ENCODE measurements around the gene ZFPM1. TPM values are rescaled to one million over a fixed set of nuclear protein-coding genes. Genes with fewer than 3 reads are reported as not detected.

Gene ZFPM1
- polyA plus RNA-seq, 2 donors: 0.98 to 2.6 TPM

DNA sequence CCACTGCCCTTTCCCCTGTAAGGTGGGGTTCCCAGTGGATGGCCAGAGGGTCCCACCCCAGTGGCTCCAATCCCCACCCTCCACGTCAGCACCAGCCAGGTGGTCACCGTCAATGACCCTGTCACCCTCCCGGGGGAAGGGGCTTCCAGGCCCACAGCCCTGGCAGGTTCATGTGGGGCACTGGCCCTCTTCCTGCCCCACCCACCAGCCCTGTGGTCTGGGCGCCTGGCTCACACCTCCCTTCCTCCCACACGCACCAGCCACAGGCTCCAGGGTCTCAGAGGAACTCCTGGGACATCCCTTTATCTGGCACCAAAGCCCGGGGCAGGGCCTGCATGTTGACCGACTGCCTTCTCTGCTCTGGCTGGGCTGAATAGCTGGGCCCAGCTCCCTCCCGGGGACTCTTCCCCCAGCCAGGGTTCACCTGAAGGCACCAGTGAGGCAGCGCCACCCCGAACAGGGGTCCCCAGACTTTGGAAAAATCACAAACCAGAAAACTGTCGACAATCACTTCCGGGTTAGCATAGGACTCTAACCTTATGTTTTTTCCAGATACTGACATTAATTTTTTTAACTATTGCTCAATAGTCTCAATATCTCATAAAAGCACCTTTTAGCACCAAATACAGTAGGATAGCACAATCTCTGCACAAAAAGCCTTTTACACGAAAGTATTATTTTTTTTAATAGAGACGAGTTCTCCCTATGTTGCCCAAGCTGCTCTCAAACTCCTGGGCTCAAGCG, 95.2 kb downstream of the ZFPM1 start:
- Histone ChIP-seq H3K4me1 (ENCODE audit: control insufficient read depth in 2 of 2, insufficient read depth in 2 of 2, low read length in 1 of 2) (no peaks in the 10 kb centered on the region), H3K27ac (ENCODE audit: low read depth in 2 of 2, low read length in 1 of 2) (no peak overlapping the region), H3K27me3 (ENCODE audit: control insufficient read depth in 1 of 2, insufficient read depth in 2 of 2, low read length in 2 of 2) (no peaks in the 10 kb centered on the region), H3K9me3 (ENCODE audit: control insufficient read depth in 2 of 2, insufficient read depth in 1 of 2, low read depth in 1 of 2, low read length in 1 of 2) (no peaks in the 10 kb centered on the region), H3K4me3 (ENCODE audit: low read depth in 1 of 2, low read length in 2 of 2) (no peak overlapping the region), H3K36me3 (ENCODE audit: control insufficient read depth in 2 of 2, insufficient read depth in 2 of 2, low read length in 1 of 2) (no peaks in the 10 kb centered on the region)
- 63 to 68% methylated on average over 15 of the region's 15 CpGs for WGBS, 2 donors

DNA sequence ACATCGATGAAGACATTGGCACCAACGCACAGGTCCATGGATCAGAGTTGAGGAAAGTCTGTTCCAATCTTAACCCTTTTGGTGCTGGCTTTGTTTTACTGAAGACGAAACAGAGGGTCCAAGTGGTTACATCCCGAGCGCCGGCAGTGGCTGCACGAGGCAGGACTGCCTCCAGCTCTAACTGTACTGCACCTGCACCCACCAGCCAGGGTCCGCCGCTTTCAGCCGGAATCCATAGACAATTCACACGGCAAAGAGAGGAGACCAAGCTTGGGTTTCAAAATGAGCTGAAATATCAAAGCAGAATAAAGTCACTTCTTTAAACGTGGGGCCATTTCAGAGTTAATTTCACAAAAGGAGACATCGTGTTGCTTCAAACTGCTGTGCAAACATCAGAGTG, 95.9 kb downstream of the ZFPM1 start:
- 63 to 74% methylated on average over 13 of the region's 13 CpGs for WGBS, 2 donors
- Histone ChIP-seq H3K27ac (ENCODE audit: low read depth in 2 of 2, low read length in 1 of 2) (no peak overlapping the region), H3K4me1 (ENCODE audit: control insufficient read depth in 2 of 2, insufficient read depth in 2 of 2, low read length in 1 of 2) (no peaks in the 10 kb centered on the region), H3K27me3 (ENCODE audit: control insufficient read depth in 1 of 2, insufficient read depth in 2 of 2, low read length in 2 of 2) (no peaks in the 10 kb centered on the region), H3K4me3 (ENCODE audit: low read depth in 1 of 2, low read length in 2 of 2) (no peak overlapping the region), H3K9me3 (ENCODE audit: control insufficient read depth in 2 of 2, insufficient read depth in 1 of 2, low read depth in 1 of 2, low read length in 1 of 2) (no peaks in the 10 kb centered on the region), H3K36me3 (ENCODE audit: control insufficient read depth in 2 of 2, insufficient read depth in 2 of 2, low read length in 1 of 2) (no peaks in the 10 kb centered on the region)

DNA sequence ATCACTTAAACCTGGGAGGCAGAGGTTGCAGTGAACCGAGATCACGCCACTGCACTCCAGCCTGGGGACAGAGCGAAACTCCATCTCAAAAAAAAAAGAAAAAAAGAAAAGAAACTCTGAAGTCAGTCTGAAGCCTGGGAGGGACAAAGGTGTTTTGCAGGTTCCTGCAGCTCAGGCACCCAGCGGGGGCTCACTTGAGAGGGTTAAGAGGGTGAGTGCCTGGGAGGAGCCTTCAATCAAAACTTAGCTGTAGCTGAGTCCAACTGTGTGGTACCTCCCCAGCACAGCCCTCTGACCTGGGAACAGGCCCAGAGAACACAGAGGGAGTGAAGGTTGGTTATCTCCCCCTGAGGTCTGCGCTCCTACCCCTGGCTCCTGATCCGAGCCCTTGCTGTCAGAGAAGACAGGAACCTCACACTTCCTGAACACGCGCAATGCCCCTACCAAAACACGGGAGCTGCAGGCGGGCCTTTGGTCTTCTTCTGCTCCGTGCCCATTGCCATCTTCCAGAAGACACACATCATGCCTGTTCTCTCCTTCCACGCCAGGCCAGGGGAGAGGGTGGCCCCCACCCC, 96.7 kb downstream of the ZFPM1 start:
- H3K36me3 ChIP-seq (ENCODE audit: control insufficient read depth in 2 of 2, insufficient read depth in 2 of 2, low read length in 1 of 2): no peaks in the 10 kb centered on the region
- H3K4me1 ChIP-seq (ENCODE audit: control insufficient read depth in 2 of 2, insufficient read depth in 2 of 2, low read length in 1 of 2): no peaks in the 10 kb centered on the region
- H3K4me3 ChIP-seq (ENCODE audit: low read depth in 1 of 2, low read length in 2 of 2): no peak overlapping the region
- WGBS, 2 donors: 59 to 67% methylated on average over 12 of the region's 12 CpGs
- no peaks in the 10 kb centered on the region for H3K9me3 ChIP-seq (ENCODE audit: control insufficient read depth in 2 of 2, insufficient read depth in 1 of 2, low read depth in 1 of 2, low read length in 1 of 2)
- no peaks in the 10 kb centered on the region for H3K27me3 ChIP-seq (ENCODE audit: control insufficient read depth in 1 of 2, insufficient read depth in 2 of 2, low read length in 2 of 2)
- H3K27ac ChIP-seq (ENCODE audit: low read depth in 2 of 2, low read length in 1 of 2): no peak overlapping the region

DNA sequence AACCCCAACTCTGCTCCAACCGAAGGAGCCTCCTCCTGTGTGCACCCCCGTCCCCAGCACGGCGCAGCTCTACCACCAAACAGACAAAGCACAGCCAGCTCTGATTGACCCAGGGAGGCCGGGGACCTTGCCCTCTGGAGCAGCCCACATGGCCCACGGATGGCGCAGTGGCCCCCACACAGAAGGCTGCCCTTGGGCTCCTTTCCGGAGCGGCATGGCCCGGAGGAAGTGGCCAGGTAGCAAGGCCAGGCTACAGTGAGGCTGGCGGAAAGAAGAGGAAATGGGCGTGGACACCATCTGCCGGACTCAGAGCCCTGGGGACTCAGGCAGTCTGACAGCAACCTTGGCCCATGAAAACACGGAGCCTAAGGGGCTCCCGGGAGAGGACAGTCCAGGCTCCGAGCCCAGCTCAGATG, 97.2 kb downstream of the ZFPM1 start:
- 51 to 53% methylated on average over 16 of the region's 16 CpGs for WGBS, 2 donors
- H3K27ac ChIP-seq (ENCODE audit: low read depth in 2 of 2, low read length in 1 of 2): no peak overlapping the region
- H3K9me3 ChIP-seq (ENCODE audit: control insufficient read depth in 2 of 2, insufficient read depth in 1 of 2, low read depth in 1 of 2, low read length in 1 of 2): no peaks in the 10 kb centered on the region
- no peaks in the 10 kb centered on the region for H3K4me1 ChIP-seq (ENCODE audit: control insufficient read depth in 2 of 2, insufficient read depth in 2 of 2, low read length in 1 of 2)
- H3K4me3 ChIP-seq (ENCODE audit: low read depth in 1 of 2, low read length in 2 of 2): no peak overlapping the region
- H3K36me3 ChIP-seq (ENCODE audit: control insufficient read depth in 2 of 2, insufficient read depth in 2 of 2, low read length in 1 of 2): no peaks in the 10 kb centered on the region
- no peaks in the 10 kb centered on the region for H3K27me3 ChIP-seq (ENCODE audit: control insufficient read depth in 1 of 2, insufficient read depth in 2 of 2, low read length in 2 of 2)

DNA sequence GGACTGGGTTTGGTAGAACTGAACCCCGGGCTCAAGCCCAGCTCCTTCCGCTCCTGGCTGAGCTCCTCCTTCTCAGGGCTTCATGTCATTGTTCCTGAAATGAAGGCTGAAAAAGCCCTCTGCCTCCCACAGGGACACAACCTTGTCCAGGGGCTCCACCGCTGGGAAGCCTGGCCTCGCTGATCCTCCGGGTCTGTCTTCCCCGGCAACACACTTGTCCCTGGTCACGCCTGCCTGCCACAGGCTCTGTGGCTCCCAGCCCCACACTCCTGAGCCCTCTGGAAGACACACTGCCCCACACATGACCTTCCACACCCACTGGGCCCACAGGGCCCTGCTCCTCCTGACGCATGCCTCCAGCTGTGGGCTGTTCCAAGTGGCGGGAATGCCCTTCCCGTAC, 99.1 kb downstream of the ZFPM1 start:
- H3K4me3 ChIP-seq (ENCODE audit: low read depth in 1 of 2, low read length in 2 of 2): no peak overlapping the region
- H3K27me3 ChIP-seq (ENCODE audit: control insufficient read depth in 1 of 2, insufficient read depth in 2 of 2, low read length in 2 of 2): no peaks in the 10 kb centered on the region
- 83 to 86% methylated on average over 10 of the region's 10 CpGs for WGBS, 2 donors
- H3K36me3 ChIP-seq (ENCODE audit: control insufficient read depth in 2 of 2, insufficient read depth in 2 of 2, low read length in 1 of 2): no peaks in the 10 kb centered on the region
- H3K27ac ChIP-seq (ENCODE audit: low read depth in 2 of 2, low read length in 1 of 2): no peak overlapping the region
- H3K9me3 ChIP-seq (ENCODE audit: control insufficient read depth in 2 of 2, insufficient read depth in 1 of 2, low read depth in 1 of 2, low read length in 1 of 2): no peaks in the 10 kb centered on the region
- no peaks in the 10 kb centered on the region for H3K4me1 ChIP-seq (ENCODE audit: control insufficient read depth in 2 of 2, insufficient read depth in 2 of 2, low read length in 1 of 2)

DNA sequence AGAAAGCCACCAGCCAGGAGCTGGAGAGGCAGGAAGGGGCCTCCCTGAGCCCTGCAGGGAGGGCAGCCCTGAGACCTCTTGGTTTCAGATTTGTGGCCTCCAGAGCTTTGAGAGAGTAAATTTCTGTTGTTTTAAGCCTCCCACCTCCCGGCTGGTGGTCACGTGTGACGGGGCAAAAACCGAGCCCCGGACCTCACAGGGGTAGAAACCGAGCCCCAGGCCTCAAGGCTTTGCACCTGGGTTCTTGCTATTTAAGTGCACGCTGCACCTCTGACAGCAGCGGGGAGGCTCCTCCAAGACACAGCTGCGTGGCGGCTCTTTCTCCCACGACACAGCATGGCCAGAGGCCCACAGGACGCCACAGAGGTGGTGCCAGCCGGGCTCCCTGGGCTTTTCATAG, 99.7 kb downstream of the ZFPM1 start:
- no peaks in the 10 kb centered on the region for H3K36me3 ChIP-seq (ENCODE audit: control insufficient read depth in 2 of 2, insufficient read depth in 2 of 2, low read length in 1 of 2)
- H3K9me3 ChIP-seq (ENCODE audit: control insufficient read depth in 2 of 2, insufficient read depth in 1 of 2, low read depth in 1 of 2, low read length in 1 of 2): no peaks in the 10 kb centered on the region
- H3K27ac ChIP-seq (ENCODE audit: low read depth in 2 of 2, low read length in 1 of 2): no peak overlapping the region
- H3K4me1 ChIP-seq (ENCODE audit: control insufficient read depth in 2 of 2, insufficient read depth in 2 of 2, low read length in 1 of 2): no peaks in the 10 kb centered on the region
- H3K4me3 ChIP-seq (ENCODE audit: low read depth in 1 of 2, low read length in 2 of 2): no peak overlapping the region
- WGBS, 2 donors: 52 to 65% methylated on average over 13 of the region's 13 CpGs
- H3K27me3 ChIP-seq (ENCODE audit: control insufficient read depth in 1 of 2, insufficient read depth in 2 of 2, low read length in 2 of 2): no peaks in the 10 kb centered on the region

DNA sequence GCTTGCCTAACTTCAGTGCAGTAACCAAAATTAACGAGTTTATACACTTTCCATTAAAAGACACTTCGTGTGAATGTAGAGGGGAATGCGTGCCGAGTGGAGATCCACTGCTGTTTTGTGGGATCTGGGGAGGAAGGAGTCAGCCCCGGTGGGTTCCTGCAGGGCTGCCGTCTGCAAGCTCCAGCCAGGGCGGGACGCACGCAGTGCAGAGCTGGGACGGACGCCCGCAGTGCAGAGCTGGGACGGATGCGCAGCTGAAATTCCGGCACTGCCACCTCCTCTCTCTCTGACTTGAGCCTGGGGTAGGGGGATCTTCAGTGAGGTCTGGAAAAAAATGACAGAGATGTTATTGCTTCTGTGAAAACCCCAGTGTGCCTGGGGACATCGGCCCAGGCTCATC, 100.7 kb downstream of the ZFPM1 start:
- 77 to 79% methylated on average over 16 of the region's 16 CpGs for WGBS, 2 donors
- Histone ChIP-seq H3K27ac (ENCODE audit: low read depth in 2 of 2, low read length in 1 of 2) (no peak overlapping the region), H3K9me3 (ENCODE audit: control insufficient read depth in 2 of 2, insufficient read depth in 1 of 2, low read depth in 1 of 2, low read length in 1 of 2) (no peaks in the 10 kb centered on the region), H3K36me3 (ENCODE audit: control insufficient read depth in 2 of 2, insufficient read depth in 2 of 2, low read length in 1 of 2) (no peaks in the 10 kb centered on the region), H3K4me1 (ENCODE audit: control insufficient read depth in 2 of 2, insufficient read depth in 2 of 2, low read length in 1 of 2) (no peaks in the 10 kb centered on the region), H3K4me3 (ENCODE audit: low read depth in 1 of 2, low read length in 2 of 2) (no peak overlapping the region), H3K27me3 (ENCODE audit: control insufficient read depth in 1 of 2, insufficient read depth in 2 of 2, low read length in 2 of 2) (no peaks in the 10 kb centered on the region)

DNA sequence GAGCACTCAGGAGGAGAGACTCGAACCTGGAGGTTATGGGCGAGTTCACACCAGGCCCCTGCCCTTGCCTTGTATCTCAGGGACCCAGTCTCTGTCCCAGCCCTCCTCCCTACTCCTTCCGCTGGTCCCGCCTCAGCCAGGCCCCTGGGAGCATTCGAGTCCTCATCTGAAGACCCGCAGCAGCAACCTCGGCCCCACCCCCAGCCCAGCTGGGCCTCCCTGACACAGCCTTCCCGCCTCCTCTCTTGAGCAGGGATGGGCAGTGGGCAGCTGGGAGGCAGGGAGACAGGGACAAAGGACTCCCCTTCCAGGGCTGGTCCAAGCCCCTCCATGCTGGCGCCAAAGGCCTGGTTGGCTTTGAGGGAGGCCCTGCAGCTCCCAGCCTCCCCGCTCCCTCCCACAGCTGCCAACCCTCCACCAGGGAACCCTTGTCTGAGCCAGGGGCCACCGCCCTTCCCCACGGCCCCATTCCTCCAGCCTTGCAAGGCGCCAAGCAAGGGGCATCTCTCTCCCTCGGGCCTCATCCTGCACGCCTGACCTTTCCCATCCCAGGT, 101.7 kb downstream of the ZFPM1 start:
- no peak overlapping the region for H3K27ac ChIP-seq (ENCODE audit: low read depth in 2 of 2, low read length in 1 of 2)
- WGBS, 2 donors: 61 to 66% methylated on average over 15 of the region's 15 CpGs
- H3K27me3 ChIP-seq (ENCODE audit: control insufficient read depth in 1 of 2, insufficient read depth in 2 of 2, low read length in 2 of 2): no peaks in the 10 kb centered on the region
- no peaks in the 10 kb centered on the region for H3K36me3 ChIP-seq (ENCODE audit: control insufficient read depth in 2 of 2, insufficient read depth in 2 of 2, low read length in 1 of 2)
- no peaks in the 10 kb centered on the region for H3K4me1 ChIP-seq (ENCODE audit: control insufficient read depth in 2 of 2, insufficient read depth in 2 of 2, low read length in 1 of 2)
- H3K4me3 ChIP-seq (ENCODE audit: low read depth in 1 of 2, low read length in 2 of 2): no peak overlapping the region
- no peaks in the 10 kb centered on the region for H3K9me3 ChIP-seq (ENCODE audit: control insufficient read depth in 2 of 2, insufficient read depth in 1 of 2, low read depth in 1 of 2, low read length in 1 of 2)

DNA sequence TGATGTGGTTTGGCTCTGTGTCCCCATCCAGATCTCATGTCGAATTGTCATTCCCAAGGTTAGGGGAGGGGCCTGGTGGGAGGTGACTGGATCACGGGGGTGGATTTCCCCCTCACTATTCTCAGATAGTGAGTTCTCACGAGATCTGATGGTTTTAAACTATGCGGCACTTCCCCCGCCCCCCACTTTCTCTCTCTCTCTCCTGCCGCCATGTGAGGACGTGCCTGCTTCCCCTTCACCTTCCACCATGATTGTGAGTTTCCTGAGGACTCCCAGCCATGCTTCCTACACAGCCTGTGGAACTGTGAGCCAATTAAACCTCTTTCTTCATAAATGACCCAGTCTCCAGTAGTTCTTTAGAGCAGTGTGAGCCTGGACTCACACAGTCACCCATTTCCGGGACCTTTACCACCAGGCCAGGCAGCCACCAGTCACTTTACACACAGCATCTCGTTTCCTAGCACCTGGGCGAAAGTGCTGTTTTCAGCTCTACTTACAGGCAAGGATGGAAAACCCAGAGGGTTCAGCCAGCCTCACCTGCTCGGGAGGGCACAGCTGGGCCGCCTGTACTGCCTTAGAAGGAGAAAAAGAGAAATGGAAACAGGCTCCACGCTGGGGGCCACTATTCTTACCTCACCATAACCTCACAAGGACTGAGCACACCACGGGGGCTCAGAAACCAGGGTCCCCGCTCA, 103.4 kb downstream of the ZFPM1 start:
- no peaks in the 10 kb centered on the region for H3K9me3 ChIP-seq (ENCODE audit: control insufficient read depth in 2 of 2, insufficient read depth in 1 of 2, low read depth in 1 of 2, low read length in 1 of 2)
- no peak overlapping the region for H3K4me3 ChIP-seq (ENCODE audit: low read depth in 1 of 2, low read length in 2 of 2)
- no peaks in the 10 kb centered on the region for H3K27me3 ChIP-seq (ENCODE audit: control insufficient read depth in 1 of 2, insufficient read depth in 2 of 2, low read length in 2 of 2)
- H3K36me3 ChIP-seq (ENCODE audit: control insufficient read depth in 2 of 2, insufficient read depth in 2 of 2, low read length in 1 of 2): no peaks in the 10 kb centered on the region
- no peaks in the 10 kb centered on the region for H3K4me1 ChIP-seq (ENCODE audit: control insufficient read depth in 2 of 2, insufficient read depth in 2 of 2, low read length in 1 of 2)
- 82 to 83% methylated on average over 14 to 15 of the region's 15 CpGs for WGBS, 2 donors
- no peak overlapping the region for H3K27ac ChIP-seq (ENCODE audit: low read depth in 2 of 2, low read length in 1 of 2)

All from esophagus (tissue), 2 donors.